Endometrial microvascular endothelial cells (primary cell): ENCODE results near the gene ETFDH. TPM values are rescaled to one million over a fixed set of nuclear protein-coding genes. Genes with fewer than 3 reads are reported as not detected.
"Not testable (repeated sequence)": the region's sequence is repeated elsewhere in the genome, so short reads cannot be mapped to it uniquely, and the experiment has no call there.

Source experiments
- in situ Hi-C: cut with HindIII; loops from 2 replicates; pipeline ENCODE4 v1.10.0; 2017; ENCODE audit warnings: low sequenced_read_pairs, low pct_unique_long_range_greater_than_20kb; ENCODE audit errors: inconsistent ontology term
- total RNA-seq: library from RNA; depleted of rRNA; stranded (reverse); fragments of >200 nt; gene quantifications from one replicate; pipeline ENCODE4 v1.2.3, GENCODE V29; 2015; ENCODE audit errors: inconsistent ontology term

Gene ETFDH
- total RNA-seq, 1 donor from 2014 or later: 23.0 TPM

- in situ Hi-C loops: no loop called here
Observed at GRCh38 chr4:158738866-158739265, 66.8 kb downstream of the ETFDH start.

GRCh38 chr4:158739600-158739999 lies 67.5 kb downstream of the ETFDH start:
- in situ Hi-C loops: no loop called here

- in situ Hi-C loops: no loop called here
Observed at GRCh38 chr4:158741326-158742021, 69.4 kb downstream of the ETFDH start.

GRCh38 chr4:158746537-158746936 lies 74.4 kb downstream of the ETFDH start:
- in situ Hi-C loops: not testable (repeated sequence)

GRCh38 chr4:158750379-158750778 lies 78.3 kb downstream of the ETFDH start:
- in situ Hi-C loops: no loop called here

GRCh38 chr4:158754385-158755180 lies 82.5 kb downstream of the ETFDH start:
- in situ Hi-C loops: no loop called here

GRCh38 chr4:158755819-158756218 lies 83.7 kb downstream of the ETFDH start:
- in situ Hi-C loops: not testable (repeated sequence)

GRCh38 chr4:158756588-158756987 lies 84.5 kb downstream of the ETFDH start:
- in situ Hi-C loops: no loop called here

GRCh38 chr4:158758142-158758541 lies 86.0 kb downstream of the ETFDH start:
- in situ Hi-C loops: no loop called here

GRCh38 chr4:158758703-158759102 lies 86.6 kb downstream of the ETFDH start:
- in situ Hi-C loops: no loop called here

Other genes starting within 250 kb of the ETFDH start
- 15.2 TPM for gene RXFP1, start 150.4 kb upstream of the ETFDH start, total RNA-seq
- 25.3 TPM for gene C4orf46, start 409 bp upstream of the ETFDH start, total RNA-seq
- 37.0 TPM for gene PPID, start 51.1 kb downstream of the ETFDH start, total RNA-seq
- gene FNIP2, start 96.7 kb downstream of the ETFDH start, total RNA-seq: 11.7 TPM